Kidney epithelial cell (primary cell): ENCODE results near the gene CCDC198. TPM values are rescaled to one million over a fixed set of nuclear protein-coding genes. Genes with fewer than 3 reads are reported as not detected.

Source experiments
- DNase-seq: peaks from one replicate; pipeline ENCODE4 v3.0.0-alpha.2; 2010; ENCODE audit warnings: low read depth
- H3K27me3 ChIP-seq: 2 replicates; pipeline ENCODE4 v1.6.0; 2011; ENCODE audit warnings: low read length; ENCODE audit not compliant: control insufficient read depth, insufficient read depth
- H3K36me3 ChIP-seq: 2 replicates; pipeline ENCODE4 v1.5.1; 2011; ENCODE audit warnings: low read length; ENCODE audit not compliant: control insufficient read depth, insufficient read depth
- H3K4me3 ChIP-seq: 2 replicates; pipeline ENCODE4 v1.5.1; 2011; ENCODE audit warnings: low read depth, mild to moderate bottlenecking, control low read depth, low read length
- total RNA-seq: library from RNA; depleted of rRNA; stranded (reverse); fragments of >200 nt; gene quantifications from 2 replicates; pipeline ENCODE4 v1.2.3, GENCODE V29; 2015
- TF ChIP-seq, protein P1 (sequence below): IDR thresholded peaks from 2 replicates; pipeline ENCODE4 v1.5.1; 2011; ENCODE audit warnings: mild to moderate bottlenecking, moderate library complexity, low read length, control low read depth, inconsistent platforms; ENCODE audit not compliant: insufficient read depth, poor library complexity, severe bottlenecking

Gene CCDC198, protein sequence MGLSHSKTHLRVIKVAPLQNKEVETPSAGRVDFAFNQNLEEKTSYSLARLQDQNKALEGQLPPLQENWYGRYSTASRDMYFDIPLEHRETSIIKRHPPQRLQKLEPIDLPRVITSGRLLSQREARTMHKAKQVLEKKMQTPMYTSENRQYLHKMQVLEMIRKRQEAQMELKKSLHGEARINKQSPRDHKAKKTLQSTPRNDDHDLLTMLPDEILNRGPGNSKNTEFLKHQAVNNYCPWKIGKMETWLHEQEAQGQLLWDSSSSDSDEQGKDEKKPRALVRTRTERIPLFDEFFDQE
- total RNA-seq, result 14.7 and 19.4 TPM in 2 replicates

GRCh38 chr14:57493467-57494181, at the start of gene CCDC198:
TSS of gene CCDC198 (minus strand) at chr14:57493857. CDS start at chr14:57493715, 142 bp downstream.
- H3K27me3 ChIP-seq, result no peaks in the 10 kb centered on the region
- DNase-seq, result peak; percentile 97
- H3K36me3 ChIP-seq, result peaks cover 2% of the 10 kb centered on the region
- H3K4me3 ChIP-seq, result peak within 1 kb of the TSS; percentile 55
- TF ChIP-seq, protein P1, sequence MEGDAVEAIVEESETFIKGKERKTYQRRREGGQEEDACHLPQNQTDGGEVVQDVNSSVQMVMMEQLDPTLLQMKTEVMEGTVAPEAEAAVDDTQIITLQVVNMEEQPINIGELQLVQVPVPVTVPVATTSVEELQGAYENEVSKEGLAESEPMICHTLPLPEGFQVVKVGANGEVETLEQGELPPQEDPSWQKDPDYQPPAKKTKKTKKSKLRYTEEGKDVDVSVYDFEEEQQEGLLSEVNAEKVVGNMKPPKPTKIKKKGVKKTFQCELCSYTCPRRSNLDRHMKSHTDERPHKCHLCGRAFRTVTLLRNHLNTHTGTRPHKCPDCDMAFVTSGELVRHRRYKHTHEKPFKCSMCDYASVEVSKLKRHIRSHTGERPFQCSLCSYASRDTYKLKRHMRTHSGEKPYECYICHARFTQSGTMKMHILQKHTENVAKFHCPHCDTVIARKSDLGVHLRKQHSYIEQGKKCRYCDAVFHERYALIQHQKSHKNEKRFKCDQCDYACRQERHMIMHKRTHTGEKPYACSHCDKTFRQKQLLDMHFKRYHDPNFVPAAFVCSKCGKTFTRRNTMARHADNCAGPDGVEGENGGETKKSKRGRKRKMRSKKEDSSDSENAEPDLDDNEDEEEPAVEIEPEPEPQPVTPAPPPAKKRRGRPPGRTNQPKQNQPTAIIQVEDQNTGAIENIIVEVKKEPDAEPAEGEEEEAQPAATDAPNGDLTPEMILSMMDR, result no peak

DNA sequence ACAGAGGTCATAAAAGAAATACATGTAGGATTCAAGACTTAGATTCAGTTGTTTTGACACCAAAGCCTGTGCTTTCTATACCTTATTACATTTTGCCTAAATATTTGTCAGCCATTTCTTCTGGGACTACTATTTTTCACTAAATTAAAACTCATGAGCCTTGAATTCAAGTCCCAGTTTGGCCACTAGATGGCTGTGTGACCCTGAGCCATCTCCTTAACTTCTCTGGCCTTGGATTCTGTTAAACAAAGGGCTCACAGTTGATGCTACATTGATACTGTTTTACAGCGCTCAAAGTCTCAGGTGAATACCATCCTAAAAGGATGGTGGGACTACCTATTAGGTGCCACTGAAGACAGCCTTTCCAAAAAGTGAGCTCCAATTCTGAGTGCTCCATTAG, 39.6 kb upstream of the CCDC198 start:
- Histone ChIP-seq H3K36me3 (no peaks in the 10 kb centered on the region), H3K27me3 (no peaks in the 10 kb centered on the region), H3K4me3 (no peak overlapping the region)
- no peak for DNase-seq
- TF ChIP-seq, protein P1, result peak; percentile 52

DNA sequence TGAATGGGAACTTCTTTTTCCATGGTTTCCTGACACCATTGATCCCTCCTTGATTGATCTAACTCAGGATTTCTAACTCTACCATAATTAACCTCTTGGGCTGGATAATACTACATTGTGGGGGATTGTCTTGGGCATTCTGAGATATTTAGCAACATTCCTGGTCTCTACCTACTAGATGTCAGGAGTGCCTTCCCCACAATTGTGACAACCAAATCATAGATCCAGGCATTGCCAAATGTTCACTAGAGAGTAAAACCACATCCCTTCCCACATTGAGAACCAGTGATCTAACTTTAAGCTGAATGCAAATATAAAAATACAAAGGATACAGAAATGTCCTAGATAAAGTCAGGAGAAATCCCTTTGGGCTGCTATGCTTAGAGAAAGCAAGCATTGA, 36.9 kb upstream of the CCDC198 start:
- TF ChIP-seq, protein P1, result no peak
- no peak for DNase-seq
- Histone ChIP-seq H3K27me3 (no peaks in the 10 kb centered on the region), H3K4me3 (no peak overlapping the region), H3K36me3 (no peaks in the 10 kb centered on the region)

DNA sequence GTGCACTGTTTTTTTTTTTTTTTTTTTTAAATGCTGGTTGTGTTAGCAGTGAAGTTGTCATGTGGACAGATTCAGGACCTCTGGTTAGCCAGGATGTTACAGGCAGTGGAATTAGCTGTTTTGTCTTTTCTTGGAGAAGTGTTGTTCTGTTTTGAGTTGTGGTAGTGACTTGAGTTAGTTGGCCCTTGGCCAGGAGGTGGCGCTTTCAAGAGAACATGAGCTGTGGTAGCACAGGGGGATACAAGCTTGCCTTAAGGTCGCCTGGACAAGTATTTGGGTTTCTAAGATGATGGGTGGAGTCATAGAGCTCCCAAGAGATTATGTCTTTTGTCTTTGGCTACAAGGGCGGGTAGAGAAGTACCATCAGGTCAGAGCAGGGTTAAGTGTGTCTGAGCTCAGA, 33.3 kb upstream of the CCDC198 start:
- TF ChIP-seq, protein P1, result no peak
- no peak for DNase-seq

GRCh38 chr14:57519043-57519442, 25.4 kb upstream of the CCDC198 start:
- DNase-seq, result no peak
- TF ChIP-seq, protein P1, result no peak
- no peak overlapping the region for H3K4me3 ChIP-seq
- no peaks in the 10 kb centered on the region for H3K27me3 ChIP-seq
- H3K36me3 ChIP-seq, result no peaks in the 10 kb centered on the region

More for the DNA sequence above, 33.3 kb upstream of the CCDC198 start:
- Histone ChIP-seq H3K27me3 (no peaks in the 10 kb centered on the region), H3K4me3 (no peak overlapping the region), H3K36me3 (no peaks in the 10 kb centered on the region)
